A204.1 (cell line): ENCODE measurements around the gene SIL1.
"Not testable (repeated sequence)": the region's sequence is repeated elsewhere in the genome, so short reads cannot be mapped to it uniquely, and the experiment has no call there.

Experiments
- FAIRE-seq: peaks from 2 replicates; lab custom pipeline; 2012; peaks lifted over from hg19 to GRCh38; lab: Jason Lieb, UNC

Gene SIL1

DNA sequence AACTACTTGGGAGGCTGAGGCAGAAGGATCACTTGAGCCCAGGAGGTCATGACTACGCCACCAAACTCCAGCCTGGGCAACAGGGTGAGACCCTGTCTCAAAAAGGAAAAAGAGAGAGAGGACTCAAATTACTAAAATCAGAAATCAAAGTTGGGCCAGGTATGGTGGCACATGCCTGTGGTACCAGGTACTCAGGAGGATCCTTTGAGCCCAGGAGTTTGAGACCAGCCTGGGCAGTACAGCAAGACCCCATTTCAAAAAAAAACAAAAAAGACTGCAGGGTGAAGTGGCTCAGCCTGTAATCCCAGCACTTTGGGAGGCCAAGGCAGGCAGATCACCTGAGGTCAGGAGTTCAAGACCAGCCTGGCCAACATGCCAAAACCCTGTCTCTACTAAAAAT lies 23.8 kb downstream of the SIL1 start:
- FAIRE-seq: not testable (repeated sequence)

DNA sequence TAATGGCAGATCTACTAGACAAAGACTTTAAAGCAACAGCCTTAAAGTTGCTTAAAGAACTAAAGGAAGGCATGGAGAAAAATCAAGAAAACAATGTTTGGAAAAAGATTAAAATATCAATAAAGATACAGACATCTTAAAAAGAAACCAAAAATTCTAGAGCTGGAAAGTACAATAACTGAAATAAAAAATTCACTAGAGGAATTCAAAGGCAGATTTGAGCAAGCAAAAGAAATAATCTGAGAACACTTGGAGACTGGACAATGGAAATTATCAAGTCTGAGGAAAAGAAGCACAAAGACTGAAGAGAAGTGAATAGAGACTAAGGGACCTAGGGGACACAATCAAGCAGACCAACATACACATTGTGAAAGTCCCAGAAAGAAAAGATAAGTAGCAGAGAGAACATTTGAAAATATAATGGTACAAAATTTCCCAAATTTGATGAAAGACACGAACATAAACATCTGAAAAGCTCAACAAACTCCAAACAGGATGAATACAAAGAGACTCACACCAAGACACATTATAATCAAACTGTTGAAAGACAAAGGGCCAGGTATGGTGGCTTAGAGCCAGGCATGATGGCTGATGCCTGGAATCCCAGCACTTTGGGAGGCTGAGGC lies 26.3 kb downstream of the SIL1 start:
- FAIRE-seq: peak; percentile 27

DNA sequence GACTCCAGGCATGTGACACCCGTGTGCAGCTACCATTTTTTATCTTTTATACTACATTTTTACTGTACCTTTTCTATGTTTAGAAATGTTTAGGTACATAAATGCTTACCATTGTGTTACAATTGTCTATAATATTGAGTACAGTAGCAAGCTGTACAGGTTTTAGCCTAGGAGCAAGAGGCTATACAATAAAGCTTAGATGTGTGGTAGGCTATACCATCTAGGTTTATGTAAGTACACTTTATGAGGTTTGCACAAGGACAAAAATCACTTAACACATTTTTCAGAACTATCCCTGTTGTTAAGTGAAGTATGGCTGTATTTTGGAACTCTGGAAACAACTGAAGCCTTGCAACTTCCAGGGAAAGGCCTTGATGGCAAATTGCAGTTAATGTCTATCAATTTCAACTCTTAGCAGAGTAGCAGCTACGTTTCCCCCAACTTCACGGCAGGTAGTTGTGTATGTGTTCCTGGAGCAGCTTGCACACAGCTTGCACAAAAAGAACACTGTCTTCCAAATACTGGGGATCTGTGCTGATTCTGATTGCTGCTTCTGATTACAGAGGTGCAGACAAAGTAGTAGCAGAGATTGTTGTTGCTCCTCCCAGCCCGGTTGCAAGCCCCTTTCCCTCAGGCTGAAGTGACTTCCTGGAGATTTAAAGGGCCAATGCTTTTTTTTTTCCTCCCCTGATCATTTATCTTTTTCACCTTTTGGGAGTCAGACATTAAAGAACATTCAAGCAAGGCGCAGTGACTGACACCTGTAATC lies 30.0 kb downstream of the SIL1 start:
- FAIRE-seq: no peak

DNA sequence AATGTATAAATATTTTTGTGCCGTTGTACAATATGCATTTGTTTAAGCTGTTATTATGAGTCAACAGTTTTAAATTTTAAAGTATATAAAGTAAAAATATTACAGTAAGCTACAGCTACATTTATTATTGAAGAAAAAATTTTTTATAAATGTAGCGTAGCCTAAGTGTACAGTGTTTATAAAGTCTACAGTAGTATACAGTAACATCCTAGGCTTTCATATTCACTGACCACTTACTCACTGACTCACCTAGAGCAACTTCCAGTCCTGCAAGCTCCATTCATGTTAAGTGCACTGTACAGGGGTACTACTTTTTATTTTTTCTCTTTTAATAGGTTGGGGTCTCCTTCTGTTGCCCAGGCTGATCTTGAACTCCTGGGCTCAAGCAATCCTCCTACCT lies 30.6 kb downstream of the SIL1 start:
- FAIRE-seq: peak; percentile 23

DNA sequence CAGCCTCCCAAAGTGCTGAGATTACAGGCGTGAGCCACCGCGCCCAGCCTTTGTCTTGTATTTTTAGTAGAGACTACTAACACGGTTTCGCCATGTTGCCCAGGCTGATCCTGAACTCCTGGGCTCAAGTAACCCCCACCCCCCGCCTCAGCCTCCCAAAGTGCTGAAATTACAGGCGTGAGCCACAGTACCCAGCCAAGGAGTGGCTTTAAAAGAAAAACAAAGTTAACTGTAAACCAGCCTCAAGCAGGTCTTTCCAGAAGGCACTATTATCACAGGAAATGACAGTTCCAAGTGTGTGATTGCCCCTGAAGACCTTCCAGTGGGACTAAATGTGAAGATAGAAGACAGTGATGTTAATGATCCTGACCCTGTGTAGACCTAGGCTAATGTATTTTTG lies 31.1 kb downstream of the SIL1 start:
- FAIRE-seq: no peak

DNA sequence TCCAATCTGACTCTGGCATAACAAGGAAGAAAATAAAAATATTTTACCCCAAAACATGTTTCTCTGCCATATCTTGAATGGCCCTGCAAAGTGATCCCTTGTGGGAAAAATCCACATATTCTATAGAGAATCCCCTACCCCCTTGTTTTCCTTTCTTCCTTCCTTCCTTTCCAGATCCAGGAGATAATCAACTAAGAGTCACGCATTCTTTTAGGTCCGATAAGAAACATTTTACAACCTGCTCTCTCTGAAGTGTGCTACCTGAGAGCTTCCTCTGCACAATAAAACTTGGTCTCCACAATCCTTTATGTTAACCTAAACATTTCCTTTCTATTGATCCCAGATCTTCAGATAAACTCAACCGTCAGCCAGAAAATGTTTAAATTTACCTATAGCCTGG lies 33.3 kb downstream of the SIL1 start:
- FAIRE-seq: not testable (repeated sequence)

DNA sequence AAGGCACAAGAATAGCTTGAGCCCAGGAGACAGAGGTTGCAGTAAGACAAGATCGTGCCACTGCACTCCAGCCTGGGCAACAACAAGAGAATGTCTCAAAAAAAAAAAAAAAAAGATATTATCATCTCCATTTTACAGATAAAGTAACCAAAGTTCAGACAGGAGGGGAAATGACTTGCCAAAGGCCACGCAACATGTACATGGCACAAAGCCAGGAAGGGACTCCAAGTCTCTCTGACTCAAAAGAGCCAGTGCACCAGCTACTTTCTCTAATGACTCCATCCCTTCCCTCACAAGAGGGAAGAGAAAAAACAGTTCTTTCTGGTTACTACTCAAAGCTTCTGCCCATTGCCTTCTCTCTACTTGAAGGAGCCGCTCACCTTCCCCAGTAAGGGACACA lies 34.1 kb downstream of the SIL1 start:
- FAIRE-seq: no peak

DNA sequence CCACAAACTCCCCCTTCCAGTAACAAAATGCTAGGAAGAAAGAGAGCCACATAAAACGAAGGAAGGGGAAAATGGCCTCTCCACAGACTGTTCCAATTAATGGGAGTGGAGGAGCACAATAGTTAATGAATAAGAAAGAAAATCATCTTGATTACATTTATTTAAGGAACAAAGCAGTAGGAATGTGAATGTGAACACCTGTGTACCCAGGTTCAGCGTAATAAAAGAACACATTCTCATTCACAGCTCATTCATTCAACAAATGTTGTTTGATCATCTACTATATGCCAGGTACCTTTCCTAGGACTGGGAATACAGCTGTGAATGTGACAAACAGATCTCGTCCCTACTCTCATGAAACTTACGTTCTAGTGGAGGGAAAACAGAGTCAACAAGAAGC lies 35.7 kb downstream of the SIL1 start:
- FAIRE-seq: no peak

DNA sequence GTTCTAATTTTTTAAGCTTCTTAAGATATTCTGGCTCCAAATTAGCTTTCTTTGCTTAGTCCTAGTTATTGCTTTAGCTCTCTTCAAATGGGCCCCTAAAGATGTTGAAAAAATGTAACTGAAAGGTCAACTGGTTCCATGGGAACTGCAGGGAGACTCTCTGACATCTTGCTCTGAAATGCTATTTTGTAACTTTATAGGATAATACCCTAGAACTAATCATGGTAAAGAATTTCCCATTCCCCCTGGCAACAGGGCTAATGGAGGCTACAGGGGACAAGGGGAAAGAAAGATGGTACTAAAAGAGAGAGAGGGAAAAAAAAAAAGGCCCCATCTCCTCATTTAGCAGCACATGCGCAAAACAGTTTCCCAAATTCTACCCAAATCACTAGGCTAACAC lies 39.4 kb downstream of the SIL1 start:
- no peak for FAIRE-seq

DNA sequence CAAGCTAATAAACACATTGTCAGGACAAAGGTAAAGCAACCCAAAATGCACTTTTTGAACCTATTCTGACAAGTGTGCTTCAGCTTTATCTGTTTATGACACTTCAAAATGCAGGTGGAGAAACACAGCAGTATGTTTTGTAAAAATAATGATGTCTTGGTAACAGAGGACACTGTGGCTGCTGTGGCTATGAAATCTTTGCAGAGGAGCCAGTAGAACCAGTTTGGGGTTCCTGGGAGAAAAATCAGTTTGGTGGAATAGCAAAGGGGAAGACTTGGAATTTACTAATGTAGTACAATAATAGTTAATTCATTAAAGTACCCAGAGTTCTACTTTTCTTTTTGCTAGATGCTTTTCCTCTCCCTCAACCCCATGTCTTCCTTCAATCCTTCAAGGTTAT lies 40.6 kb downstream of the SIL1 start:
- FAIRE-seq: no peak

DNA sequence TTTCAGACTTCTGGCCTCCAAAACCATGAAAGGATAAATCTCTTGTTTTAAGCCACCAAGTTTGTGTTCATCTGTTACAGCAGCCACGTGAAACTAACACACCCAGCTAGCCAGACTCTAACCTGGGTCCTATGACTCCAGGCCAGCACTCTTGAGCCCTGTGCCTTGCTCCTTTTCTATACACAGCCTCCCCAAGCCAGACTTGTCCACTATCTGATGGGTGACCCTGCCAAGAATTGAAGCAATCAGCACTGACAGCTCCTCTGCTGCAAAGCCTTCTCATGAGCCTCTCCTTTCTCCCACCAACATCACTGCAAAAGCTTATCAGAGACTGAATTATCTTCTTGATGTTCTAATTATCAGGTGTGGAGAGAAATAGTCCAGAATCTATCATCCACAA lies 41.4 kb downstream of the SIL1 start:
- no peak for FAIRE-seq

DNA sequence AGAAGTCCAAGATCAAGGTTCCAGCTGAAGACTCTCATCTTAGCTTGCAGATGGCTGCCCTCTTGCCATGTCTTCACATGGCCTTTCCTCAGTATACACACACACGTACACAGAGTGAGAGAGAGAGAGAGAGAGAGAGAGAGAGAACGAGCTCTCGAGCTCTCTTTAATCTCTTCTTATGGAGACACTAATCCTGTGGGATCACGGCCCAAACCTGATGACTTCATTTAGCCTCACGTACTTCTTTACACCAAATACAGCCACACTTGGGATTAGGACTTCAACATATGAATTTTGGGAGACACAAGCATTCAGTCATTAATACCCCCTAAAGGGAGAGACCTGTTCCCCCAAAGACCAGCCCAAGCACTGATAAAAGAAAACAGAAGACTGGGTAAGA lies 42.8 kb downstream of the SIL1 start:
- FAIRE-seq: no peak

DNA sequence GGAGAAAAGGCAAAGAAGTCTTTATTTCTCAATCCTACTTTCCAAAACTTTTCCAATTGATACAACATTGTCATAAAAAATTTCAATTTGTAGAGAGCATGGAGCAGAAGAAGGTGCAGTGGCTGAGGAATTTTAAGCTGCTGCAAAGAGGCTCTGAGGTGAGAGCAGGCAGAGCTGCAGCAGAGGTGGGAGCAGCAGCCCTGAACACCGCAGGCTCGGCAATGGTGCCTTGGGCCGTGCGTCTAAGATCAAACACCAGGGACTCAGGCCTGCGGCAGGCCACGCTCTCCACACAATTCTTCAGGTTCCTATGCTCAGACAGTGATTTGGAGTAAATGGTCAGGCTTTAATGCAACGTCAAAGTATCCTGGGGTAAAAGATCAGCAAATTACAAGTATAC lies 46.3 kb downstream of the SIL1 start:
- FAIRE-seq: no peak

DNA sequence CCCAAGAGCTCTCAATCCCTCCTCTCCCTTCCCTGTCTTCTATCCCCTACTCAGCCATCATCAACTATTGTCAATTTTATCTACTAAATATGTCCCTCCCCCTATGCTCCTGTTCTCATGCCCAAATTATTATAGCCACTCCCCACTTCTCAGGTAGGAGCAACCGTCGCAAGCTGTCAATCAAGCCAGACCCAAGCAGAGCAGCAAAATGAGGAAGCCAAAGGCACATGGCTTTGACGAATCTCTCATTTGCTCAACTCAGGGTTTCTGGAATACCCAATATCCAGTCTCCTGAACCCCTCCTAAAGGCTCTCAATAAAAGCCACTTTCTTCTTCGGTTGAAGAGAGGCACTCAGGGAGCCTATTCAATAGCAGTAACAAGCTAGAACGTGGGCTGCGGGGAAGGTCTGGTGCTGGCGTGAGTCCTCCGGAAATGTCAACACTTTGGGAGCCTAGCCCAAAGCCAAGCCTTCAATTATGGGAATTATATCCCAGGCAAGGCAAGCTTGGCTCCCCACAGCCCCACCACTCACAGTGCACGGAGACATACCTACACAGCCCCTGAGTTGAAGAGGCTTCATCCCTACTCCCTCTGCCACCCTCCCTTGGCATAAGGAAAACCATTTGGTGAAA lies 47.7 kb downstream of the SIL1 start:
- FAIRE-seq: no peak

DNA sequence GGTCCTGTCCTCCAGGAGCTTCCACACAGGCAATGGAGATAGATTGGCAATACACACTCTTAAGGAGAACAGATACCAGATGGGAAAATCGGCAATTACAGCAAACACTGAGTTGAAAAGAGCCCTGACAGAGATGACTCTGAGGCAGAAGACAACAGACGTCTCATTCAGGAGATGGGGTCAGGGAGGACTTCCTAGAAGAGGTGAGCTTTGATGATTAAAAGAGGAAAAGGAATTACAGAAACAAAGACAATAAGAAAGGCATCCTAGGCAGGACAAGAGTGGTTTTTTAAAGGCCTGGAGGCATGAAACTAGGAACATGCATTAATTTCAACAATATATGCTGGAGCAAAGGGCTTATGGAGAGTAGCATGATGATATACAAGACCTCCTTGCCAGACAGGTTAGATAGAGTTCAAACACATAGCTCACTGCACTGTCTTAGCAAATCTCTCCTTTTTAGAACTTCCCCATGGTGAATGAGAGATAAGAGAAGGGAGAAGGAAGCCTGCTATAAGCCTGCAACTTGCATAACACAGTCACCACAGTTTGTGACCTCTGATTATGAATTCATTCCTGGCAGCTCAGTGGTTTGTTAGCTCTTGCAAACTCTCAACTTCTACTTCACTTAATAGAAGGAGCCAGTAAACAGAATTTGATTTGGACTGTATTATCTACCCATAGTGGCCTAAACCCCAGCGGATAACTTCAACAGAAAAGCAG lies 48.5 kb downstream of the SIL1 start:
- FAIRE-seq: no peak

DNA sequence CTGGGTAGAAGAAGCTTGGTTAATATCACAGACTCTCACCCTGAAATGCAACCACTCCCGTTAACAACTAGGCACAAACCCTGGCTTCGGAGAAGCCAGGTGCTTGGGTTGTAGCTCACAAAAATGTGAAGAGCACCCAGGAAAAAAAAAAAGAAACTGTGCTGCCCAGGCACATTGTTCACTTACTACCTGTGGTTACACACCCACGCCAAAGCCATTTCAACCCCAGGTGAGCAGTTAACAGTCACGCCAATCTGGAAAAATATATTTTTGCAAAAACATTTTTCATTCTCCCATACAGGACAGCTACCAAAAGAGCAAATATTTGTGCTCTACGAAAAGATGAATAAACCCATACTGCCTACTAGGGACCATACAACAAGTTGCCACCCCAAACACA lies 49.2 kb downstream of the SIL1 start:
- FAIRE-seq: no peak

DNA sequence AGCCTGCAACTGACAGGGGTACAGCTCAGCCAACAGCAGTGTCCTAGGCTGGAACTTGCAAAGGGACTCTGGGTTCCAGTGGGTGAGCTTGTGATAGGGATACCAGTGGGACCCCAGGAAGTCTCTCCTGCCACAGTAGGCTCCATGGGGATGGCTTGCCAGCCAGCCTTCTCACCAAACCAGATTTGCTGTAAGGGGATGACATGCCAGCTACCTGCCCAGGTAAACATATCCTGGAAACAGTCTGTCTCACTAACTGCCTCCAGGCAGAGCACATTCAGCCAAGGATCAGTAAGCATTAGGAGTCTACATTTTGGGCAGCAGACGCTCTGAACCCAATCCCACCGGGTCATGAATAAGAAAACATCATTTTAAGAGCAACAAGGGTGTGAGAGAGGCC lies 49.9 kb downstream of the SIL1 start:
- FAIRE-seq: no peak

DNA sequence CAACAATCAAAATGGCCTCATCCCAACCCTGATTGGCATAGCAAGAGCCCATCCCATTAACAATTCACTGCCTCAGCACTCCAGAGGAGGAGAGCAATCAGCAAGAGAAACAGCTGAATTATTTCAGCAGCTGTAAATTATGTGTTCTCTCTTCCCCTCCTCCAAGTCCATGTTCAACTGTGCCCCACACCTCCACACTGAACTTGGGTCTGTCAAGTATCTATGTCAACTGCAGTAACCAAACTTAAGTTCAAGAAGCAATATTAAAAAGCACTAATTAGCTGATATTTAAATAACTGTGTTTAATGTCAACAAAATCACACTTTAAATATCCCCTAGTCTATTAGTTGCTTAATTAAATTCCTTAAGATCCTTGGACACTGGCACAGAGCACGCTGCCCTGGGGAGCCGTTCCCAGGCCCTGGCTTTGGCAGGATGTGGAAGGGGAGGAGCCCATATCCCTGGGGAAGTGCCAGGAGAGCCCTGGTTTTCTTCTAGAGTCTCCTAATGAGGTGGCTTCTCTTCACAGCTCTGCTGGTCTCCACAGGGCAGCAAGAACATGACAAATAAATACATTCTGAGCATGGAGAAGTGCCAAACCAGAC lies 50.6 kb downstream of the SIL1 start:
- FAIRE-seq: no peak

DNA sequence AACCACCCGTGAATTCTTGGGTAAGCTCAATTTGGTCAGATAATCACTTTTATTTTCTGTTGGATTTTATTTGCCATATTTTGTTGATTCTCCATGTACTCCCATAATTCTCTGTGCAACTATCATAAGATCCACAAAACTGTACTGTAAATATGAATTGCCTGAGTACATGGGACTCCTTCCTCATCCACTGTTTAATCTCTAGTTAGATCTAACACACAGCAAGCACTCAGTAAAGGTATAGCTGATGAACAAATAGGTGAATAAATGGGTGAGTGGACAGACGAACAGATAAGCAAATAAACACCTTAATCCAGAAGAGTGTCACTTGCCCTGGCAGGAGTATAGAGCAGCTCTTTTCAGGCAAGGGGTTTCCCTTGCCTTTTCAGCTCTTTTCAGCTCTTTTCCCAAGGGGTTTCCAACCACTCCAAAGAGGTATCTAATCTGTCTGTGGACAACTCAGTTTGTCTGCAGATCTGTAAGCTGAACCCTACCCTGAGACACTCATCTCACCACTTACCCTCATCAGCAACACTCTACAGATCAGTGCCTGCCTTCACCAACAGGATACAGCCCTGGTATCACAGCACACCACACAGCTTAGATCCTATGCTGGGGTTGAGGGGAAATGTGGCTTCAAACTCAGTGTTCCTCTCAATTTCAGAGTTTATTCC lies 51.2 kb downstream of the SIL1 start:
- no peak for FAIRE-seq

DNA sequence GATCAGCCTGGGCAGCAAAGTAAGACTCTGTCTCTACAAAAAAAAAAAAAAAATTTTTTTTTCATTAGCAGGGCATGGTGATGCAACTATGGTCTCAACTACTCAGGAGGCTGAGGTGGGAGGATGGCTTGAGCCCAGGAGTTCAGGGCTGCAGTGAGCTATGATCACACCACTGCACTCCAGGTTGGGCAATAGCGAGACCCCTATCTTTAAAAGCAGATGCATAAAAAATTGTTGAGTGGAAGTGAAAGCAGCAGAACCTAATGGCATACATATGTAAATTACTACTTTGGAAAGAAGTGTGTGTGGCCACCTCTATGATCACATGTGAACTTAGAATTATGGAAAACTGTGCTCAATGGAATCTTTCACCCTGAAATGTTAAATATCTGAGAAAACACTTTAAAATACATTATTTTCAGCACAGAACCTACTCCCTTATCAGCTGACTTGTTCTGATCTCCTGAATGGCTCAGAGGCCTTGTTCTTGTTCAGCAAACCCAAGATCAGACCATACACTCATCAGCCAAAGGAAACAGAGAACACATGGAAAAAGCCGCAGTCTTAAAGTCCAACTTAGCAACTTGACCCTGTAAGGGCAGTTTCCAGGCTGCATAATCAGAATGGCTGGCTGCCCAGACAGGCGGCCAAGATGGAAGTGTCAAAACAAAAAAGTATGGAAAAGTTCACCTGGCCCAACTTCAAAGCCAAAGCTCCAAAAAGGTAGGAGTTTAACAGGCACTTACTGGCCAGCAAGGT lies 56.5 kb downstream of the SIL1 start:
- FAIRE-seq: no peak

DNA sequence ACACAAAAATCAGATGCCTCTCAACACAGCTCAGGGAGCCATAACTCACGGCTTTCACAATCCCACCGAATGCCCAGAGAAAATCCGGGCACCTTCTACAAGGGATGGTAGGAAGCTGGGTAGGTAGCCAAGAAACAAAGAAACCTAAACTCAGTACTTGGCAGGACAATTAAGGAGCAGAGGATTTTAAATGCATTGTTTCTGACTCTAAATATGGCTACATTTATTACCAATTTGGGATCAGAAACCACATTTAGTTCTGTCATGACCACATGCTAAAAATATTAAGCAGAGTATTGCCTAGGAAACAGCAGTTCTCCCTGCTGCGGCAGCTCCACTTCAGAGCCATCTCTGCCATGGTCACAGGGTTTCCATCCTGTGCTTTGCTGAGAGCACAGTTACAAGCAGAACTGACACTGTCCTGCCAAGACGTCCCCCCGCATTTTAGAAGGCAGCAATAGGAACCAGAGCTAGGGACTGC lies 57.5 kb downstream of the SIL1 start:
- no peak for FAIRE-seq
